HG03060 (cell line): Measurements from ENCODE around the gene DGKI.
A peak's percentile ranks its signal among the peaks of the same experiment; 100 is the strongest.
"Not testable (repeated sequence)": the region's sequence is repeated elsewhere in the genome, so short reads cannot be mapped to it uniquely, and the experiment has no call there.

Experiments used
- ATAC-seq: cut with Tn5 transposase; IDR thresholded peaks from one replicate; pipeline ENCODE4 v1.9.1; 2021; ENCODE audit warnings: low read depth, moderate number of reproducible peaks; ENCODE audit not compliant: unreplicated experiment

DGKI gene

GRCh38 chr7:137454767-137455166, 392.0 kb downstream of the DGKI start:
- ATAC-seq: no peak

- ATAC-seq: peak; percentile 47
These were observed 392.5 kb downstream of the DGKI start for GRCh38 chr7:137454246-137454724.

- ATAC-seq: no peak
These were observed 393.4 kb downstream of the DGKI start for GRCh38 chr7:137453356-137453755.

GRCh38 chr7:137449016-137449415, 397.8 kb downstream of the DGKI start:
- no peak for ATAC-seq

GRCh38 chr7:137448572-137448971, 398.2 kb downstream of the DGKI start:
- not testable (repeated sequence) for ATAC-seq

- ATAC-seq: no peak
These were observed 400.7 kb downstream of the DGKI start for GRCh38 chr7:137446025-137446424.

GRCh38 chr7:137445268-137445667, 401.5 kb downstream of the DGKI start:
- no peak for ATAC-seq

- no peak for ATAC-seq
These were observed 403.2 kb downstream of the DGKI start for GRCh38 chr7:137443616-137444015.

GRCh38 chr7:137441451-137441850, 405.3 kb downstream of the DGKI start:
- no peak for ATAC-seq

GRCh38 chr7:137439829-137440825, 406.6 kb downstream of the DGKI start:
- no peak for ATAC-seq

- no peak for ATAC-seq
These were observed 411.8 kb downstream of the DGKI start for GRCh38 chr7:137434946-137435345.

GRCh38 chr7:137434530-137434929, 412.2 kb downstream of the DGKI start:
- ATAC-seq: no peak

GRCh38 chr7:137423321-137423720, 423.5 kb downstream of the DGKI start:
- no peak for ATAC-seq

GRCh38 chr7:137421366-137421765, 425.4 kb downstream of the DGKI start:
- ATAC-seq: no peak

GRCh38 chr7:137418841-137419240, 427.9 kb downstream of the DGKI start:
- ATAC-seq: no peak

- no peak for ATAC-seq
These were observed 429.3 kb downstream of the DGKI start for GRCh38 chr7:137417464-137417863.

GRCh38 chr7:137413901-137414300, 432.9 kb downstream of the DGKI start:
- no peak for ATAC-seq

- ATAC-seq: no peak
These were observed 435.3 kb downstream of the DGKI start for GRCh38 chr7:137411446-137411845.

GRCh38 chr7:137408126-137408525, 438.6 kb downstream of the DGKI start:
- no peak for ATAC-seq

- no peak for ATAC-seq
These were observed 439.7 kb downstream of the DGKI start for GRCh38 chr7:137407078-137407477.

- no peak for ATAC-seq
These were observed 442.0 kb downstream of the DGKI start for GRCh38 chr7:137404660-137405317.

GRCh38 chr7:137403353-137403695, 443.4 kb downstream of the DGKI start:
- no peak for ATAC-seq
